NCI-H1930 (cell line): ENCODE data around the gene HIVEP3.

ENCODE experiments used
- DNase-seq, 2 experiments: peaks; one replicate each; lab custom pipeline; 2025; lab: John Stamatoyannopoulos, UW

Gene HIVEP3

DNA sequence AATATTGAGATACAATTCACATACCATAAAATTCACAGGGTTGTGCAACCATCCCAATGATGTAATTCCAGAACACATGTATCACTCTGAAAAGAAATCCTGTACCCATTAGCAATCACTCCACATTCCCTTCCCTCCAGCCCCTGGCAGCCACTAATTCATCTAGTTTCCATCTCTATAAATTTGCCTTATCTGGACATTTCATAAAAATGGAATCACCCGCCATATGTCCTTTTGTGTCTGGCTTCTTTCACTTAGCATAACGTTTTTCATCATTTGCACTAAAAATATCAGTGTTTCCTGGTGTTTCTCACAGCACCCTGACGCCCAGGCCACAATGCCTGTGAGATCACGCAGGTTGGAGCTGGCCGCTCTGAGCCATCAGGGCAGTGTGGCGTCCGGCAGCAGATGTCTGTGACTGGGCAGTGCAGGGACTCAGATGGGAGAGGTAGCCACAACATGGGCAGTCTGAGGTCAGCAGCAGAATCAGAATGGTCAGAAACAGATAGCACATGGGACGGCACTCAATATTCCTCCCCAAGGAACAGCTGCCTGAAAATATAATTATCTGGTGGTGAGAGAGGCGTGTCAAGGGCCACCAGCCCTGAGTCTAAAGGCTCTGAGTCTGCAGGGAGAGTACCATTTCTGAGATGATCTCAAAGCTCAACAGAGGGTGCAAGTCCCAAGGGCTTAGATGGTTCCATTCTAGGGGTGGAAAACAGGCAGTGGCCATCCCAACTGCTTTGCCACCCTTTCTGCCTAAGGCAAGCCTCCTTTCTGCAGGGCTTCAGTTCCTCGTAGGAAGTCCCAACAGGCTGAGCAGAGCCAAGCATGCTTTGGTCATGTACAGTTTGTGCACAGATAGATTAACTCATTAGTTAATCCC lies 304.8 kb downstream of the HIVEP3 start:
- no peak for DNase-seq

DNA sequence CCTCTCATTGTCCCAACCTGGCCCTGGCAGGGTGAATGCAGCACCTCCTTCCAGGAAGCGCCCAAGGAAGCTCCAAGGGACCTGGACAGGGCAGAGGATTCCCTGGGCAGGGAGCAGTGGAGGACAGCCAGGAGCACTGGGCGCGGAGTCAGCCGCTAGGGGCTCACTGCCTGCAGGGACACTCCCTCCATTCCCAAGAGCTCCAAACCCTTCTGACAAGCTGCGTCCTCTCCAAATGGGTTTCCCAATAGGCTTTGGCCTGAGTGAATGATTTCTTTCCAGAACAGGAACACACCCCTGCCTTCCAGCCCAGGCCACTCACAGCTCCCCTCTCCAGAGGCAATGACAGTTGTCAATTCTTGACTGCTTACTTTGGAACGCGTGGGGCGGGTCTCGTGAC lies 305.8 kb downstream of the HIVEP3 start:
- no peak for DNase-seq

DNA sequence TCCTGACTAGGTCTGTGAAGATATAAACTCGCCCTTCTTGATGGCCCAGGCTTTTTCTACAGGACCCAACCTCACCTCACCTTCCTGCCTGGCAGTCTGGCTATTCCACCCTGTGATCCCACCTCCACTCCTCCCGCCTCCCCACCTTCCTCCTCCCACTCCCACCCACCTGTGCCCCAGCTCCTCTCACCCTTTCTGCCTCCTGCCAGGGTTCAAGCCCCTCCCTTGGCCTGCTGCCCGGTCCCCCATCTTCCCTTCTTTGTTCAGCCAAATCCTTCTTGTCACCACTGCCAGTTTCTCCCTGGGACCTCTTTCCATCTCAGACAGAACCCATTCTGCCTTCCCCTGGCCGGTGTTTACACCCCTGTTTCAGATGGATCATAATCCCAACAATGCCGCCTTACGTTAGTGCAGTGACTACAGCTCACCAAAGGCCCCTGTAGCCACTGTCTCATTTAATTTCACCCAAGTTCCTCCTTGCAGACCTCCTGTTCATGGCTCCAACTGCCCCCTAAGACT lies 306.7 kb downstream of the HIVEP3 start:
- no peak for DNase-seq

DNA sequence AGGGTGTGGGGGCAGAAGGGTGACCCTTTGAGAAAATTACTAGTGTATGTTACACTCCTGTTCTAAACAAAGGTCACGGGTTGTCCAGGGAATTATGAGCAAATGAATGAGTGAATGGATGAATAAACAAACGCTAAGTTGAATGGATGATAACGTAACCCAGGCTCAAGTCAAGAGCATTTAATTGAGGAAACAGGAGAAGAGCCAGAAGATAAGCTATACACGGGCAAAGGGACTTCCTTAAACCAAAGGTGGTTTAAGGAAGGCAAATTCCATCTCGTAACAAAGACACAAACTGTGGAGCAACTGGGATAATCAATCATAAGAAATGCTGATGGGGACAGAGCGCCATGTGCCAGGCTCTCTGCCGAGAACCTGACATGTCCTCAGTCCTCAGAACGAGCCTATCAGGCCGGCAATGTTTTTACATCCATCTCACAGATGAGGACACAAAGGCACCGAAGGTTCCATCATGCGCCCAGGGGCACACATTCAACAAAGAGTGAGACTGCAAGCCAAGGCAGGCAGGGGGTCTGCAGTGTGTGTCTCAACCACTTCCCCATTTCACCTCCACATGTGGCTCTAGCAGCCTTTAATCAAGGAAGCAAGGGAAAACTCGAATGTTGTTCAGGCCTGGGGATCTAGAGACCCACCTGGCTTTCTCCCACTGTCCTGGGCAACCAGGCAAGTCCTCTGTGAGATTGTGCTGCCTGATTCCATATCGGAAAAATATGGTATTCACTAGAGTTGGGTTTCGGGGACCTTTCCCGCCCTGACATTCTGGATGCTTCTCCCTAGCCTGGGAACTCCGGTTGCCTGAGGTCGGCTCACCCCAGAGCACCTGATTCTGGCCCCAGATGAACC lies 307.4 kb downstream of the HIVEP3 start:
- DNase-seq: no peak

DNA sequence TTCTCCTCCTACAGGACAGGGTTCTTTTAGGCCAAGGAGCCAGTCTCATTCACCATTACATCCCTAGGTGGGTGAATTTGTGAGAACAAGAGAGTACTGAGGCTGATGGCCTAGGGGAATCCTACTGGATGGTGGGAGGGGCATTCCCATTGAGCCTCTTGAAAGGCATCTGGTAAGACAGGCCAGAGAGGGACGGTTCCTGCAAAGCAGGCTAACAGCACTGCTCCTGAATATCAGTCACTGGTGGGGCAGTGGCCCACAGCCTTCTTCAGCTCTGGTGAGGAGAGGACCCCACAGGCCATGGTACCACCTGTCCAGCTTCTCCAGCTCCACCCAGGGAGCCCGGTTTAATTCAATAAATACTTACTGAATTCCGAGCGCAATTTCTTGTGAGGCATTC lies 308.4 kb downstream of the HIVEP3 start:
- no peak for DNase-seq

DNA sequence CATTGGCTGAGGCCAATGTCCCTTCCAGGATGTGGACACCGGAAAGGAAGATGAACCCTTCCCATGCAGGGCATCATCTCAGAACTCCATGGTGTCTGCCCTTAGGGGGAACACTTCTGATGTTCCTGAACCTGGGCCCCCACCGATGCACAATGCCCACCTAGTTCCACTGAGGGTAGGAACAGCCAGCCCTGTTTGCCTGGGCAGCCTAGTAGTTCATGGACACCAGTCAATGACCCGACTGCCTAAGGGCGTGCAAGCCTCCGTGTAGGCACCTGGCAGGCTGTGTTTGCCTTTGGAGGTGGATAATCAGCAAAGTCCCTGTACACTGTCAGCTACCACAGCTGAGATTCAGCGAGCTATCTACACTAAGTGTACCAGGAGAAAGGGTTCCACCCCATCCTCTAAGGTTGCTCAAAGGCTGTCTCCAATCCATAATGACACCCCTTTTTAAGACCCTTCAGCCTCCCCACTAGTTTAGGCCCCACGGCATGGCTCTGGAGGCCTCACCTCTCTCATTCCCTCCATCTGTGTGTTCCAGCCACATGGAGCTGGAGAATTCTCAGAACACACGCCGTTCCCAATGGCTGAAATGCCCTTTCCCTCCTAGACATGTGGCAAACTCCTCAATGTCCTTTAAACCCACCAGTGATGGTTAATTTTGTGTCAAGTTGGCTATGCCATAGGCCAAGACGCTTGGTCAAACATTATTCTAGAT lies 309.4 kb downstream of the HIVEP3 start:
- no peak for DNase-seq

DNA sequence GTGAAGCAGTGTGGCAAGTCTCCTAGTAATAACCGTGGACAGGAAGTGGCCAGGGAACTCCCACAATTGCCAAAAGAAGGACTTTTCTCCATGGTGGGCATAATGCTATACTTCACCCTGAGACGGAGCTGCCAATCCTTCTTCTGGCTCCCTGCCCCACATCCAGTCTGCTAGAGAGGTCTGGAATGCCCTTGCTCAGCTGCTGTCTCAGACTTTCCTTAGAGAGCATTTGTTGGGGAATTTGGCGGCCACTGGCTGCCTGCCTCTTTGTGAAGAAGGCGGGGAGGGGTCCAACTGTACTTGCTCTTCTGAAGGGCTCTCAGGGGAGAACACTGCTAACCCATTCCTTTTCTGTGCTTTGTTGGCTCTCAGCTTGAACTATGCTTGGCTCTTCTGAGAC lies 310.5 kb downstream of the HIVEP3 start:
- no peak for DNase-seq

DNA sequence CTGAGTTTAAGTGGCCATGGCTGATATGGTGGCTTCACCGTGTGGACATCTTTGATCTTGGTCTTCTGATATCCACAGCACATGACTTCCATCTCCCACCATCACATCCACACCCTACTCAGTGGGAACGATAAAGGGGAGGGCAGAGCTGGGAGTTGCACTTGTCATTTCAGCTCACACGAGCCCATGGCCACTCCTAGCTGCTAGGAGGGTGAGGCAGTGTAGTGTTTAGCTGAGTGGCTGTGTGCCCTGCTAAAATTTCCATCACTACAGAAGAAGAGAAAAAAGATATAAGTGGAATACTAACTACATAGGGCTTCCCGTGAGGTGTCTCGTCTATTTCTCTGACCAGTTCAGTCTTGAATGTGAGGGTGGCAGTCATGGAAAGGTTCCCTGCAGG lies 310.9 kb downstream of the HIVEP3 start:
- DNase-seq: no peak

DNA sequence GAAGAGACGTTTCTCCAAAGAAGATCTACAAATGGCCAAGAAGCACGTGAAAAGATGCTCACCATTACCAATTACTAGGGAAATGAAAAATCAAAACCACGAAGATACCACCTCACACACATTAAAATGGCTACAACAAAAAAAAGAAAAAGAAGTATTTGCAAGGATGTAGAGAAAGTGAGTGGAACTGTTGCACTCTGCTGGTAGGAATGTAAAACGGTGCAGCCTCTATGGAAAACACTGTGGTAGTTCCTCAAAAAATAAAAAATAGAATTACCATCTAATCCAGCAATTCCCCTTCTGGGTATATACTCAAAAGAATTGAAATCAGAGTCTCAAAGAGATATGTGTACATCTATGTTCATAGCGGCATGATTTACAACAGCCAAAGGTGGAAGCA lies 318.8 kb downstream of the HIVEP3 start:
- DNase-seq: no peak

DNA sequence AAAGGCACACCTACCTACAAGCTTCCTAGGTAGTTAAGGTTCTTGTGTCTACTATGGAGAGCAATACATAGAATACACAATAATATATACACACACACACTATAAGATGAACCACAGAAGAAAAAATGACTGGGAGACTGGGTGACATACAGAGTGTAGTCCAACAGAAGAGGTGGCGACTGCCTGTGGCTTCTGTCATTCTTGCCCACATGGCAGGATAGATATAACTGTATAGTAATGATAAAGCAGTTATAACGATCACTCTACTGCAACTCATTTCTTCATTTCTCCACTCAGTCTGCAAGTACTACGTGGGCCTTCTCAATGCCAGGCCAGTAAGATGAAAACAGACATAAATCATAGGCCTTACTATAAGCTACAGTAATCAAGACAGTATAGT lies 320.4 kb downstream of the HIVEP3 start:
- no peak for DNase-seq

DNA sequence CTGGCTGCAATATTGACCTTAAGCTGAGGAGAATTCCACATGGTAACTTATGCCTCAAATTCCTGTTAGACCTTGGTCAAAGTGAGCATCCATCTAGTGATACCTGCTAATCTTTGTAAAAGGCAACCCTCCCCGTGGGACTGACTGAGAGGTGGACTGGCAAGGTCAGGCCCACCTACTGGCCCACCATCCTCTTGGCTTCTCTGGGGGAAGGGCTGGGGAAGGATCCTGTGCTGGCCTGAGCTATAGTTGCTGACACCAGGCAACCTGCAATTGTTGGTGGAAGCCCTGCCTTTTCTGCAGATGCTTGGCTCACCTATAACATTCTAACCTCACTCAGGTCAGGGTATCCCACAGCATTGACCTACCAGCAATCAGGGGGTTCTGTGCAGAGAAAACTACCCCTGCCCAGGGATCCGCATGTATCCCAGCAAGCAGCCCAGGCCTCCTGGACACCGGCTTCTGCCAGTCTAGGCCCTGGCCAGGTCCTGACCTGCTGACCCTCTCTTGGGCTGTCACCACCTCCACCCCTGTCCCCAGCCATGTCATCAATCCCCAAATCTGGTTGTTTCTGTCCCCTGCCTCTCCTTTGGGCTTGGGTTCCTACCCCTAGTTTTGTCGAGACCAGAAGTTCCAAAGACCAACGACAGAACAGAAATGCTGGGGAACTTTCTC lies 326.1 kb downstream of the HIVEP3 start:
- DNase-seq: no peak

DNA sequence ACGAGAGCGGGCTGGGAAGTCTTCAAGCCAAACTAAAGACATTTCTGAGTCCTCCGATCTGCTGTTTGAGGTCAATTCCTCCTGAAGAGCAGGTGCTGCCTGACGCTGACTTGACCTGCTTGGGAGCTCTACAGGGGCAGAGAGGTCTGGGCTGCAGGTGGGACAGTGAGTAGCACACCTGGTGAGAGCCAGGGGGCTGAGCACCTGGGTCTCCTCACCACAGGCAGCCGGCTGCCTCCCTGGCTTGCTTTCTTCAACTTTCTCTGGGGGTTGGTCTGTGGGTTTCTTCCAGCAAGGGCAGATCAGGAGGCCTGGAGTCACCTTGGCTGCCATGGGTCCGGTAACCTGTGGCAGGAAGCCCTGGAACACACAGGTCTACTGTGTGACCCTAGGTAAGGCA lies 326.8 kb downstream of the HIVEP3 start:
- DNase-seq: no peak

DNA sequence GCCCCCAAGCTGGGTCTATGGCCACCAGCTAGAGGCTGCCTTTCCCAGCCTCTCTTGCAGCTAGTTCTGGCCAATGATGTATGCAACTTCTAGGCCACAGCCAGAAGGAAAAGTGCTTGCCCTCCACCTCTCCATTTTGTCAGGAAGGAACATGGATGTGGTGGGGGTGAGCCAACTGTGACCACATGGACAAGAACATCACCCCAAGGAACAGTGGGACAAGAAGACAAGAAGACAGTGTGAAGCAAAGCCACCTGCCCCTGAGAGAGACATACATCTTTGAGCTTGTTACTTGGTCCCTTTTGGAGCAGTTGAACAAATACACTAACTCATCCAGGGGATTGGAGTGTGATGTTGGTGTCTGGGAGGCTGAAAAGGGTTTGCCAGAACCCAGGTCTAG lies 328.4 kb downstream of the HIVEP3 start:
- no peak for DNase-seq

DNA sequence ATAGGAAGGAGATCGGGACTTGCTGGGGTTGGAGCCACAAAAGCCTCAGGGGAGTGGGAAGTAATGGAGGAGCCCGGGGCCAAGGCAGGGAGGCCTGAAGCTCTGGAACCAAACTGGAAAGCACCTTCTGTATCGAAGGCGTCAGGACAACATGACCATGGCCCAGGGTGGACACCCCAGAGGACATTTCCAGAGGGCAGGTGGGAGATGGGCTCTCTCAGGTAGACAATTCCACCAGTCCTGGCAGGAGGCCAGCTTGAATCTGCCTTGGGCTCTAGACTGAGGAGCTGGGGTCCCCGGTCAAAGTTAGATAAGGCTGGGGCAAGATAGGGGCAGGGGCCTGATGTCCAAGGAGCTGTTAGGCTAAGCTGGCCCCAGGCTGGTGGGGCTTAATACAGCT lies 329.3 kb downstream of the HIVEP3 start:
- DNase-seq: no peak

DNA sequence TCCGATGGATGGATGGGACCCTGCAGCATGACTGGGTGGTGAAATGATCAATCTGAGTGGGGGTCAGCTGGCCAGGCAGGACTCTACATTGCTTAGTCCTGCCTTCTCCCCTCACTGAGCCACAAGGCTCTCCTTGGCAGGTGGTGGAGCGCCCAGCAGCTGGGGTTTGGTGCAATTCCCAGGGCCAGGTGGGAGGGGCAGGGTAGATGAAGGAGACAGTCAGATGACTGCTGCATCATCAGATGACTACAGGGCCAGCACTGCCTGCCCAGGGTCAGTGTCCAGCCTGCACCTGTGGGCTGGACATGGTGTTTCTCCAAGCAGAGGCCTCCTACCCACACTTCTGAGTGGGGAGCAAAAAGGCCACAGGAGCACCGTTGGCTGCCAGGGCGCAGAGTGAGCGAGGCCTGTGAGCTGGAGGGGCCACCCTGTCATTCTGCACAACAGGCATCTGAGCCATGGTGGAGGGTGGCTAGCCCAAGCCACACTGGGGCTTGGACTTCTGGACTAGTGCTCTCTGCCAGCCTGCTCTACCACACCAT lies 330.3 kb downstream of the HIVEP3 start:
- no peak for DNase-seq

DNA sequence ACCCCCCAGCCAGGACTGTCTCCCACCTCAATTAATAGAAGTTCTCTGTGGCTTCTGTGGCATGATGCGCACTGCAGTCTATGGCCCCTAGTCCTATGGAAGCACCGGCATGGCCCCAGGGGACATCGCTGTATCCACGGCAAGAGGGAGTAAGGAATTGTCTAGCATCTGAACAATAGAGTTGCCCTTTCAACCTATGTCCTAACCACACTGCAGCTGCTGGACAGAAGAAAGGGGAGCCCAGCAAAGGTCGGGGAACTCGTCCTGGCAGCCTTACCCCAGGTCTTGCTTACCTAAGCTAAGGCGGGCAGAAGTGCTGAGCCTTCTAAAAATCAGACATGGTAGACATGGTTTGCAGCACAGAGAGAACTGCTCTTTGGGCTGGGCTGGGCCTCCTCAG lies 330.9 kb downstream of the HIVEP3 start:
- DNase-seq: no peak

DNA sequence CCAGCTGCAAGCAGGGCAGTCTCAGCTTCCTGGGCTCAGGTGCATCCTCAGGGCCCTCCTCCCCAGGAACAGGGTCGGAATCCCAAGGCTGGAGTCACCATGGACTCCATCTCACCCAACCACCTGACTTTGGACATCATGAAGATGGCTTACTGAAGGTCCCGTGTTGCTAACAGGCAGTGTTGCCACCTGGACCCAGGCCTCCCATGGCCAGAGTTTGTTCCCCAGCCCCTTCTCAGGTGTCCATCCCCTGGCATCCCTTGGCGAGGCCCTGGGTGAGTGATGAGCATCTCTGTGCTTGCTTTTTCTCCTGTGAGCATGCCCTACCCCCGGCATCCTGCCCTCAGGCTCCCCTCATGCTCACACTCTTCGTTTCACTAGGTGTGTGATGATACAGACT lies 332.5 kb downstream of the HIVEP3 start:
- no peak for DNase-seq

DNA sequence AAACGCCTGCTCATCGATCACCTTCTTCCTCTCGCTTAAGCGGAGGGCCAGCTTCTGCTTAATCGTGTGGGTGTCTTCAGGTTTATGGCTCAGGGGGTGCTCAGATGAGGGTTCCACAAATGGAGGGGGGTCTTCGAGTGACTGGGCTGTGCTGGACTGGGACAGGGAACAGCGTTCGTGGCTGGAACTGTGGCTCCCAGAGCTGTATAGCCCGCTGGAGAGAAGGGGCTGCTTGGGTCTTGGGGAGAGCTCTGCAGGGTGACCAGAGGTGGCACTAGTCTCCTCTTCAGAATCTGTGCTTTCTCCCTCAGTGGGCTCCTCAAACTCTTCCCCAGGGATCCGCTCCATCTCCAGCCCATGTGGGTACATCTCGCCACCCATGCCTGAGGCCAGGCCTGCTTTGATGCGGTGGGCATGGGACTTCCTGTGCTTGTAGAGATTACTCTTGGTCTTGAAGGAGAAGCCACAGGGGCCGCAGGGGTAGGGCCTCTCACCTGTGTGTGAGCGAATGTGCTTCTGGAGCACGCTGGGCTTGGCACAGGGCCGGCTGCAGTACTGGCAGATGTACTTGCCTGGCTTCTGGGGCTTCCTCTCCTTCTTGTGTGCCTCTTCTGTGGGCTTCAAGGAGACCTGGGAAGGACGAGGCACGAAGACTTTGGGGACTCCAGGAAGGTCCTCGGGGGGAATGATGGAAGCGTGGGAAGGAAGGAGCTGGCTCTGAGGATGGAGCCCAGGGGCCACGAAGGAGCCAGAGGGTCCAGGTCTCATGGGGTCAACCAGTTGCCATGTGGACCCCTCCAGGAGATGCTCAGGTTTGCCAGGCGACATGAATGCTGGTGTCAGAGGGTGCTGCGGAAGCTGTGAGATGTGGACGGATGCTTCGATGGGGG lies 334.8 kb downstream of the HIVEP3 start:
- no peak for DNase-seq

DNA sequence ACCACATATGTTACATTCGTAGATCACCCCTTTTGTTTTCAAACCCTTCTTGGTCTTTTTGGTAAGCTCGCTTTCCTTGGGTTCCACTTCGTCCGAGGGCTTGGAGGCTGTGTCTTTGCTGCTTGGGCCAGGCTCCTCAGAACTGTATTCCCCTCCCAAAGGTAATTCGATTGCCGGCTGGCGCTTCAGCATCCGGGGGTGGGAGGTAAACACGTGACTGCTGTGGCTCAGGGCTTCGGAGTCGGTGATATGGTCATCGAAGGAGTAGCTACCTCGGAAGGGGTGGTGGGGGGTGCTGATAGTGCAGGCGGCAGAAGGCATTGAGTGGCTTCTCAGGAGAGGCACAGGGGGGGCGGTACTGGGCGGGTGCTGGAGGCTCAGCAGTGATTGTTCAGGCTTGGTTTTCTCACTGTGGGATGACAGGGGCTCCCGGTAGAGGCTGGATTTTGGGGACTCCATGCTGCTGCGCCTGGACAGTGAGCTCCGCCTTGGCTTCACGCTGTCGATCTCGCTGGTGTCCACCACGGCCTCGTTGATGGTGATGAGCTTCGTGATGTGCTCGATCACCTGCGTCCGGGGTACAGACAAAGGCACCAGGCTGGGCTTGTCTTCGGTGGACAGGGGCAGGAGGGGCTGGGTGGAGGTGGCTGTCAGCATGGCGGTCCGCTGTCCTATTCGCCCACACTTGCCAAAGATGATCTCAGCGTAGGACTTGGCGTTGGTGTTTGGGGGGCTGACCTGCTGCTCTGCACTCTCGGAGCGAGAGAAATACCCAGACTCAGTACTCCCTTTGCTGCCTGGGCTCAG lies 335.7 kb downstream of the HIVEP3 start:
- no peak for DNase-seq

DNA sequence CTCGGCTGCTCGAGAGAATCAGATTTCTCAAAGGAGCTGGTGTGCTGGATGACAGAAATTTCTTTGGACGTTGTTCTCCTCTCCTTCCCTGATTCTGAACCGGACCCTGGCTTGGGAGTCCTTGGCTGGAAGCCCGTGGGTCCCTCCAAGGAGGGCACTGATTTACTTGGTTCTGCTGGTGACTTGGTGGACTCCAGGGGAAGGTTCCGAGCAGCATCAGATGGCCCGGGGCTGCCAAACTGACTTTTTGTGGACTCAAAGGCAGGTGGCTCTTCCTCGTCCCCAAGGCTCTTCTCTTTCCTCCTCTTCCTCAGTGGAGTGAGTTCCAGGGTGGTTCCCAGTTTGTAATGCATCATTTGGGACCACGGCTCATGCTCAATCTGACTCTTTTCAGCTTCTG lies 336.4 kb downstream of the HIVEP3 start:
- no peak for DNase-seq
